GM21576 (cell line): ENCODE data around the gene GCAT.

Source experiments
- ATAC-seq: cut with Tn5 transposase; IDR thresholded peaks from one replicate; pipeline ENCODE4 v1.9.1; 2021; ENCODE audit warnings: mild to moderate bottlenecking, moderate library complexity; ENCODE audit not compliant: unreplicated experiment

GCAT gene

GRCh38 chr22:37806409-37807333, 1.1 kb upstream of the GCAT start:
- ATAC-seq: no peak

- no peak for ATAC-seq
These were observed 542 bp downstream of the GCAT start for GRCh38 chr22:37808294-37808657.

- ATAC-seq: no peak
These were observed 2.1 kb downstream of the GCAT start for GRCh38 chr22:37809672-37810333.

- no peak for ATAC-seq
These were observed 4.1 kb downstream of the GCAT start for GRCh38 chr22:37811867-37812266.

GRCh38 chr22:37812869-37813678, 5.3 kb downstream of the GCAT start:
- ATAC-seq: no peak

GRCh38 chr22:37815593-37815992, 7.9 kb downstream of the GCAT start:
- no peak for ATAC-seq

GRCh38 chr22:37816543-37817180, 8.9 kb downstream of the GCAT start:
- ATAC-seq: no peak

GRCh38 chr22:37817705-37818408, 10.1 kb downstream of the GCAT start:
- no peak for ATAC-seq

GRCh38 chr22:37818409-37819104, 10.8 kb downstream of the GCAT start:
- ATAC-seq: no peak

GRCh38 chr22:37819105-37819433, 11.3 kb downstream of the GCAT start:
- ATAC-seq: no peak

- ATAC-seq: no peak
These were observed 12.6 kb downstream of the GCAT start for GRCh38 chr22:37820350-37820749.

- ATAC-seq: no peak
These were observed 14.5 kb downstream of the GCAT start for GRCh38 chr22:37822079-37822833.

GRCh38 chr22:37823134-37823985, 15.6 kb downstream of the GCAT start, which contains the start of gene GALR3:
Gene GALR3, plus strand, starts transcription at chr22:37823382. Its CDS starts 25 bp downstream, at chr22:37823407.
- no peak for ATAC-seq

GRCh38 chr22:37824674-37825641, 17.2 kb downstream of the GCAT start:
- no peak for ATAC-seq

- ATAC-seq: no peak
These were observed 19.3 kb downstream of the GCAT start for GRCh38 chr22:37827056-37827455.

- ATAC-seq: no peak
These were observed 22.5 kb downstream of the GCAT start for GRCh38 chr22:37830093-37830842.
